MM.1S (cell line): ENCODE results near the gene HPGDS.
"Not testable (repeated sequence)": the region's sequence is repeated elsewhere in the genome, so short reads cannot be mapped to it uniquely, and the experiment has no call there.

Source experiments
- DNase-seq: peaks from one replicate; pipeline ENCODE4 v3.0.0-alpha.2; 2015
- H2AFZ ChIP-seq: fragments of 300-600 bp; sonication (generic); 2 replicates; pipeline ENCODE4 v1.6.0; 2016; ENCODE audit warnings: antibody characterized with exemption, low read length
- H3F3A ChIP-seq: fragments of 300-600 bp; sonication (generic); 2 replicates; pipeline ENCODE4 v1.6.1; 2016; ENCODE audit warnings: mild to moderate bottlenecking, antibody characterized with exemption, low read length, moderate library complexity, mixed read lengths; ENCODE audit not compliant: insufficient read depth
- H3K27ac ChIP-seq: fragments of 300-600 bp; sonication (generic); 2 replicates; pipeline ENCODE4 v1.5.1; 2016; ENCODE audit warnings: mild to moderate bottlenecking, low read length
- H3K27me3 ChIP-seq: fragments of 300-600 bp; sonication (generic); replicated peaks from 2 replicates; pipeline ENCODE4 v1.6.0; 2016; ENCODE audit warnings: low read length; ENCODE audit not compliant: insufficient read depth
- H3K36me3 ChIP-seq: fragments of 300-600 bp; sonication (generic); replicated peaks from 2 replicates; pipeline ENCODE4 v1.6.1; 2016; ENCODE audit warnings: mild to moderate bottlenecking, low read length, mixed read lengths; ENCODE audit not compliant: insufficient read depth
- H3K4me1 ChIP-seq: fragments of 300-600 bp; sonication (generic); 2 replicates; pipeline ENCODE4 v1.6.1; 2016; ENCODE audit warnings: low read length, mixed read lengths
- H3K4me2 ChIP-seq: fragments of 300-600 bp; sonication (generic); 2 replicates; pipeline ENCODE4 v1.6.0; 2016; ENCODE audit warnings: low read depth, low read length
- H3K4me3 ChIP-seq: fragments of 300-600 bp; sonication (generic); 2 replicates; pipeline ENCODE4 v1.5.1; 2016; ENCODE audit warnings: low read length, mixed read lengths
- H3K79me2 ChIP-seq: fragments of 300-600 bp; sonication (generic); 2 replicates; pipeline ENCODE4 v1.6.1; 2016; ENCODE audit warnings: mixed run types, low read length, mixed read lengths
- H3K9ac ChIP-seq: fragments of 300-600 bp; sonication (generic); 2 replicates; pipeline ENCODE4 v1.6.1; 2016; ENCODE audit warnings: low read length, mixed read lengths
- H3K9me2 ChIP-seq: fragments of 300-600 bp; sonication (generic); replicated peaks from 2 replicates; pipeline ENCODE4 v1.6.1; 2016; ENCODE audit warnings: mild to moderate bottlenecking, low read length, mixed read lengths; ENCODE audit not compliant: insufficient read depth
- H3K9me3 ChIP-seq: fragments of 300-600 bp; sonication (generic); replicated peaks from 2 replicates; pipeline ENCODE4 v1.6.1; 2016; ENCODE audit warnings: mild to moderate bottlenecking, low read length, mixed read lengths; ENCODE audit not compliant: insufficient read depth
- H4K20me1 ChIP-seq: fragments of 300-600 bp; sonication (generic); 2 replicates; pipeline ENCODE4 v1.6.1; 2016; ENCODE audit warnings: mild to moderate bottlenecking, low read length, moderate library complexity, mixed read lengths; ENCODE audit not compliant: insufficient read depth
- CTCF ChIP-seq: fragments of 300-600 bp; sonication (generic); IDR thresholded peaks from 2 replicates; pipeline ENCODE4 v1.5.1; 2016; ENCODE audit warnings: antibody characterized with exemption, low read length, mixed read lengths
- EZH2 ChIP-seq: fragments of 300-600 bp; sonication (generic); optimal IDR thresholded peaks from 2 replicates; pipeline ENCODE3; 2017; ENCODE audit warnings: low read depth, mild to moderate bottlenecking, antibody characterized with exemption, low read length, mixed read lengths
- EZH2phosphoT487 ChIP-seq: fragments of 300-600 bp; sonication (generic); IDR thresholded peaks from 2 replicates; pipeline ENCODE4 v1.6.1; 2018; ENCODE audit warnings: antibody characterized with exemption, low read length

Gene HPGDS

DNA sequence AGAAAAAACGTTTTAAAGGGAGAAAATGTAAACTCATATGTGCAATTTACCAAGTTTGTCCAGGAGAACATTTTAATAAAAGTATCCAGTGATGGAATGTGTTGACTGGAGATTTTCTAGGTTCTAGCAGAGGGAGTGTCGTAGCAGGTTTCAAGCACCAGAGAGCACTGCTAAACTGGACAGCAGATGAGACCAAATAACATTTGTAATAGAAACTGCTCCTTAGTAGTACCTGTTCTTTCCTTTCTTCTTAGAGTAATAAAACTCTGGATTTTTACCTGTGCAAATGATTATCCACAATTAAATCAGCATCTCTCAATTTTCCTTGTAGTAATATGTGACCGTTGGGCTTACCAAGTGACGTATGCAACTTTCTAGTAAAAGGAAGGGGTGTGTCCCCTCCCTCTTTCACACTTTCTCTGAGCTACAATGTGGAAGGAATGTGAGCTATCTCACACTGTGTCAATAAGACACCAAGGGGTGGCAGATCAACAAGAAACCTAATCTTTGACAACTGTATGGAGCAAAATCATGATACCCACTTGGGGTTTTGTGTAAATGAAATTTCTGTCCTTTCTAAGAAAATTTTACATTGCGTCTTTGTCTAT lies 9.5 kb downstream of the HPGDS start:
- no peaks in the 10 kb centered on the region for H3K9me2 ChIP-seq
- H3K9me3 ChIP-seq, result no peaks in the 10 kb centered on the region
- no peak overlapping the region for H3K9ac ChIP-seq
- no peaks in the 10 kb centered on the region for H3K36me3 ChIP-seq
- no peaks in the 10 kb centered on the region for H3K27me3 ChIP-seq
- no peaks in the 10 kb centered on the region for H3K4me1 ChIP-seq
- H3K79me2 ChIP-seq, result no peaks in the 10 kb centered on the region
- no peak overlapping the region for H3K4me2 ChIP-seq
- no peak overlapping the region for H3K27ac ChIP-seq
- H3F3A ChIP-seq, result no peaks in the 10 kb centered on the region
- H2AFZ ChIP-seq, result no peak overlapping the region
- no peak for DNase-seq
- TF ChIP-seq EZH2 (no peak), EZH2phosphoT487 (no peak), CTCF (no peak)
- H3K4me3 ChIP-seq, result no peak overlapping the region
- H4K20me1 ChIP-seq, result no peaks in the 10 kb centered on the region

DNA sequence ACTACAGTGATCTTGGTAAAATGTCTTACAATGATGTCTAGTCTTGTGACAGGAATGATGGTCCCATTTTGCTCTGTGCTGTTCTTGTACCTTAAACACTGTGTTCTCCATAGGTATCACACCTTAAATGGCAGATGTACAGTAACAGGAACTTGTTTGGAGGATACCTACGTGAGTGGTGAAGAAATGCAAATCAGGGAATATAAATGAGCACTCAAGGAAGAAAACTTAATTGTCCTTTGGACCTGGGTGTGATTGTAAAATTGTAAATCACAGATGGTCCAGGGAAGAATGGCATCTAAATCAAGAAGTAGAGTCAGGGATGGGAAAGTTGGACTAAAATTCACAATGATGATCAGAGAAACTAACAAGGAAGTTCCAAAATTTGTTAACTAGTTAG lies 12.7 kb downstream of the HPGDS start:
- no peaks in the 10 kb centered on the region for H3K27me3 ChIP-seq

DNA sequence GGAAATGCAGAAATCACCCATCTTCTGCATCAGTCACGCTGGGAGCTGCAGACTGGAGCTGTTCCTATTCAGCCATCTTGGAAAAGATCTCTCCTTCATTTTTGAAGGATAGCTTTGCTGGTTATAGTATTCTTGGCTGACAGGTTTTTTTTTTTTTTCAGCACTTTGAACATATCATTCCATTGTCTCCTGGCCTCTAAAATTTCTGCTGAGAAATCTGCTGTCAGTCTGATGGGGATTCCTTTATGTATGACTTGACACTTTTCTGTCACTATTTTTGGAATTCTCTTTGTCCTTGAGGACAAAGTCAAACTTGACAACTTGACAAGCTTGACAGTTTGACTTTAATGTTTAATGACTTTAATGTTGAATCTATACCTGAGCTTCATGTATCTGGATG lies 16.8 kb downstream of the HPGDS start:
- Histone ChIP-seq H3K9me3 (no peaks in the 10 kb centered on the region), H4K20me1 (no peaks in the 10 kb centered on the region), H3K4me1 (no peaks in the 10 kb centered on the region), H3K4me2 (no peak overlapping the region), H3K9me2 (no peaks in the 10 kb centered on the region), H3K27ac (no peak overlapping the region), H3K9ac (no peak overlapping the region), H3F3A (no peaks in the 10 kb centered on the region), H3K36me3 (no peaks in the 10 kb centered on the region), H3K4me3 (no peak overlapping the region), H2AFZ (no peak overlapping the region), H3K27me3 (no peaks in the 10 kb centered on the region), H3K79me2 (no peaks in the 10 kb centered on the region)
- no peak for DNase-seq
- TF ChIP-seq EZH2phosphoT487 (no peak), CTCF (no peak), EZH2 (no peak)

More for the DNA sequence above, 12.7 kb downstream of the HPGDS start:
- H3K9ac ChIP-seq, result no peak overlapping the region
- no peak overlapping the region for H2AFZ ChIP-seq
- no peaks in the 10 kb centered on the region for H3F3A ChIP-seq
- no peak for TF ChIP-seq EZH2
- TF ChIP-seq CTCF, result no peak
- TF ChIP-seq EZH2phosphoT487, result no peak
- no peak overlapping the region for H3K4me2 ChIP-seq
- H3K4me1 ChIP-seq, result no peaks in the 10 kb centered on the region
- no peaks in the 10 kb centered on the region for H3K9me2 ChIP-seq
- no peaks in the 10 kb centered on the region for H3K36me3 ChIP-seq
- no peaks in the 10 kb centered on the region for H3K9me3 ChIP-seq
- H3K79me2 ChIP-seq, result no peaks in the 10 kb centered on the region
- H3K4me3 ChIP-seq, result no peak overlapping the region
- no peaks in the 10 kb centered on the region for H4K20me1 ChIP-seq
- DNase-seq, result no peak
- H3K27ac ChIP-seq, result no peak overlapping the region

DNA sequence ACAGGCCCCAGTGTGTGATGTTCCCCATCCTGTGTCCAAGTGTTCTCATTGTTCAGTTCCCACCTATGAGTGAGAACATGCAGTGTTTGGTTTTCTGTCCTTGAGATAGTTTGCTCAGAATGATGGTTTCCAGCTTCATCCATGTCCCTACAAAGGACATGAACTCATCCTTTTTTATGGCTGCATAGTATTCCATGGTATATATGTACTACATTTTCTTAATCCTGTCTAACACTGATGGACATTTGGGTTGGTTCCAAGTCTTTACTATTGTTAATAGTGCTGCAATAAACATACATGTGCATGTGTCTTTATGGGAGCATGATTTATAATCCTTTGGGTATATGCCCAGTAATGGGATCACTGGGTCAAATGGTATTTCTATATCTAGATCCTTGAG lies 22.7 kb downstream of the HPGDS start:
- not testable (repeated sequence) for H3K4me2 ChIP-seq, H3F3A ChIP-seq, H3K4me3 ChIP-seq

More for the DNA sequence above, 22.7 kb downstream of the HPGDS start:
- not testable (repeated sequence) for H4K20me1 ChIP-seq, H3K9me3 ChIP-seq, H3K27me3 ChIP-seq, DNase-seq, H3K9me2 ChIP-seq, H3K27ac ChIP-seq, H3K36me3 ChIP-seq, H2AFZ ChIP-seq, H3K9ac ChIP-seq, H3K79me2 ChIP-seq, H3K4me1 ChIP-seq
